ENCODE results near the gene SKA1.
"Not testable (repeated sequence)": the region's sequence is repeated elsewhere in the genome, so short reads cannot be mapped to it uniquely, and the experiment has no call there.

SKA1 gene

DNA sequence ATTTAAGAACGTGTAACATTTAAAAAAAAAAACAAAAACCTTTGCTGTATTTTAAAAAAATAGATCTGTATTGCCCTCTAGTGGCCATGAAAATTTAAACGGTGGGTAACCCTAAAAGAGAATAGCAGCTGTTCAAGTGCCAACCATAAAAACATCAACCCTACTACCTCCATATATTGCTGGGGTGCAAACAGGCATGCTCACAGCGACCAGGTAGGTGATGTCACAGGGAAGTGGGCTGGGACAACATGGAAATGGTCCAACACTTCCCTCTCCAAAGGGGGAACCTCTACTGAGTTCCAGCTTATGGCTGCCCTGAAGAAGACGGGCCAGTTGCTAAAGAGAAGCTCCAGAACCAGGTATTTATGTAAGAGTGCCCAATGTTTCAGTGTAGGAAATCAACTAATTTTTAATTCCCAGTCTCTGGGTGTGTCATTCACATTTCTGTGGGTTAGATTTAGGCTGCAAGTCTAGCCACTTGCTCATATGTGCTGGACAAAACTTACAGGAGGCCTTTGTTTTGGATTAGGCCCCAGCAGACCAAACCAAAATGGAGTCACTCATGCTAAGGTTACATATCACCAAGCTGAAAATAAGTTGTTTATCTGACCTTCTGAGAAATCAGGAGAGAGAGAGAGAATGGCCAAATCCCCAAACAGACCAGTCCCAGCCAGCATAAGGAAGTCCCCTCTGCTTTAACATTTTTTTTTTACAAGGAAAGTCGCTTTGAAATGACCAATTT is 54.5 kb downstream of the SKA1 start:
- DNase-seq (ENCODE audit: low read depth) = no peak

DNA sequence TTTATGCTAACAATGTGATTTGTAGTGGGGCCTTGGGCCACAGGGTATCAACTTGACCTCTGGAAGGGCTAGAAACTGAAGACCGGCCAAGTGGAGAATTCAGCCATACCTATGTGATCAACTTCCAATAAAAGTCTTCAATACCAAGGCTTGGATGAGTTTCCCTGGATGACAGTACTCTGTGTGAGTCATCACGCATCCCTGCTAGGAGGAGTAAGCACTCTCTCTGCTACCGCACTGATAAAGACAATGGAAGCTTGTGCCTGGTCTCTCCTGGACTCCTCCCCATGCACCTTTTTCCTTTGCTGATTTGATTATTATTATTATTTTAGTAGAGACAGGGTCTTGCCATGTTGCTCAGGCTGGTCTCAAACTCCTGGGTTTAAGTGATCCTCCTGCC is 58.1 kb downstream of the SKA1 start:
- no peak for DNase-seq (ENCODE audit: low read depth)

DNA sequence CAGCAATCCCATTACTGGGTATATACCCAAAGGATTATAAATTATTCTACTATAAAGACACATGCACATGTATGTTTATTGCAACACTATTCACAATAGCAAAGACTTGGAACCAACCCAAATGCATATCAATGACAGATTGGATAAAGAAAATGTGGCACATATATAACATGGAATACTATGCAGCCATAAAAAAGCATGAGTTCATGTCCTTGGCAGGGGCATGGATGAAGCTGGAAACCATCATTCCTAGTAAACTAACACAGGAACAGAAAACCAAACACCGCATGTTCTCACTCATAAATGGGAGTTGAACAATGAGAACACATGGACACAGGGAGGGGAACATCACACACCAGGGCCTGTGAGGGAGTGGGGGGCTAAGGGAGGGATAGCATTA is 61.9 kb downstream of the SKA1 start:
- DNase-seq (ENCODE audit: low read depth) = not testable (repeated sequence)

DNA sequence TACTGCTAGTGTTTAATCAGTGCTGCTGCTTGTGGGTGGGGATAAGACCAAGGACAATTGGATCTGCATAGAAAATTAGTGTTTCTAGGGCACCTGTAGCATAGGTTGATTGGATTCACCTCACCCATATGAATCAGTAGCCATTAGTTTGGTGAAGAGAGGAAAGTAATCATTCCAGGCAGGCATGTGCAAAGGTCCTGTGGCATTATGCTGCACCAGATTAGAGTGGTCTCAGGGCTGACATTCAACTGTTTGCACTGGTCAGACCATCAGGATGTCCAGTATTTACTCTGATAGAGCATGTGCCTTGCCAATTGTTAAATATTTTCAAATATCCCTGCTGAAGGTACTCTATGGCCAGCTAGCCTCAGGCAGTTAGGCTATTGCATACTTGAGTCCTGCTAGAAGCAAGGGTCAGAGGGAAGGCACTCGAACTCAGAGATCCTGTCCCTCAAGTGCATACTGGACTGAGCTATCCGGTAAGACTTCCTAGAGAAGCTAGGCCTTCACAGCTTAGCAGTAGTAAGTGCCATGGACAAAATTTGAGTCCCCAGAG is 64.7 kb downstream of the SKA1 start:
- DNase-seq (ENCODE audit: low read depth) = no peak

DNA sequence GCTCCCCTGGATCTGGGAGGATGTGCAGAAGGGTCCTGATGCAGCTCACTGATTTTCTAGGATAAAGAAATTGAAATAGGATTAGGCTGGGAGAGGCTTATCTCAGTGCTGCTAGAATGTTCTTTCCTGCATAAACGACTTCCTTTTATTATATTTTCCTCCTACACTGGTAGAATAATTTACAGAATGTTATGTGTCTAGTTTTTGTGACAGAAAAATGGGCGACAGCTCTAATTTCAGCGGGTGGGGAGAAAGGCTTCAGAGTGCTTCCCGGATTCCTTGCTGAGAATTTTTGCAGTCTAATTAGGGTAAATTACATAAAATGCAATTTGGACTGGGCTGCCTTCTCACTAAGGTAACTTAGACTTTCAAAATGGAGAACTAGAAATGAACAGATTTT is 66.2 kb downstream of the SKA1 start:
- DNase-seq (ENCODE audit: low read depth) = no peak

DNA sequence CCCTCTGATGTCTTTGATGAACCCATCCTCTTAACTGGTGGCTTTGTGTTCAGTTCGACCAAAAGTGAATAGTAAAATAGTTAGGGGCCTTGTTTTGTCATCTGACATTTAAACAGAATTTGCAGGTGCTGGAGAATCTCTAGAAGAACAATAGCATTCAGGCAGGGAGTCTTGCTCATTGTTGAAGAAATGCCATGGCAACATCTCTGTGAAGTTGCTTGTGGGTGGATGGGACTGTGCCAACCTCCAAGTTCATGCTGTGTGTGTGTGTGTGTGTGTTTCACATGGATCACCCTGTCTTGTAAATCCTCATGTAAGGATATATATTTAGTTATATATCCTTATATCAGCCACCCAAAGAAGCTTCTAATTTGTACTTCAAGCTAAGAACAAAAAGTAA is 66.7 kb downstream of the SKA1 start:
- no peak for DNase-seq (ENCODE audit: low read depth)
